ENCODE data around the gene MAP4K4.
A peak's percentile ranks its signal among the peaks of the same experiment; 100 is the strongest.
"Not testable (repeated sequence)": the region's sequence is repeated elsewhere in the genome, so short reads cannot be mapped to it uniquely, and the experiment has no call there.

The MAP4K4 gene

GRCh38 chr2:101743288-101743687, 45.8 kb downstream of the MAP4K4 start:
- DNase-seq (ENCODE audit: low read depth), result no peak

GRCh38 chr2:101744832-101745231, 47.3 kb downstream of the MAP4K4 start:
- DNase-seq (ENCODE audit: low read depth), result no peak

- DNase-seq (ENCODE audit: low read depth), result no peak
Measured at GRCh38 chr2:101745711-101746694, 48.5 kb downstream of the MAP4K4 start.

GRCh38 chr2:101748000-101748399, 50.5 kb downstream of the MAP4K4 start:
- no peak for DNase-seq (ENCODE audit: low read depth)

DNA sequence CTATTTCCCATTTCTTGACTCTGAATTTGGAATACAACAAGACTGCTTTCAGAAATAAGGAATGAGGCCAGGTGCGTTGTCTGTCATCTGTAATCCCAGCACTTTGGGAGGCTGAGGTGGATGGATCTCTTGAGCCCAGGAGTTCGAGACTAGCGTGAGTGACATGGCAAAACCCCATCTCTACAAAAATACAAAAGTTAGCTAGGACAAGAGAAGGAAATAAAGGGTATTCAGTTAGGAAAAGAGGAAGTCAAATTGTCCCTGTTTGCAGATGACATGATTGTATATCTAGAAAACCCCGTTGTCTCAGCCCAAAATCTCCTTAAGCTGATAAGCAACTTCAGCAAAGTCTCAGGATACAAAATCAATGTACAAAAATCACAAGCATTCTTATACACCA, 51.0 kb downstream of the MAP4K4 start:
- not testable (repeated sequence) for DNase-seq (ENCODE audit: low read depth)

GRCh38 chr2:101750688-101751087, 53.2 kb downstream of the MAP4K4 start:
- DNase-seq (ENCODE audit: low read depth), result no peak

GRCh38 chr2:101751276-101751815, 53.8 kb downstream of the MAP4K4 start:
- no peak for DNase-seq (ENCODE audit: low read depth)

- DNase-seq (ENCODE audit: low read depth), result no peak
Measured at GRCh38 chr2:101751875-101752619, 54.5 kb downstream of the MAP4K4 start.

DNA sequence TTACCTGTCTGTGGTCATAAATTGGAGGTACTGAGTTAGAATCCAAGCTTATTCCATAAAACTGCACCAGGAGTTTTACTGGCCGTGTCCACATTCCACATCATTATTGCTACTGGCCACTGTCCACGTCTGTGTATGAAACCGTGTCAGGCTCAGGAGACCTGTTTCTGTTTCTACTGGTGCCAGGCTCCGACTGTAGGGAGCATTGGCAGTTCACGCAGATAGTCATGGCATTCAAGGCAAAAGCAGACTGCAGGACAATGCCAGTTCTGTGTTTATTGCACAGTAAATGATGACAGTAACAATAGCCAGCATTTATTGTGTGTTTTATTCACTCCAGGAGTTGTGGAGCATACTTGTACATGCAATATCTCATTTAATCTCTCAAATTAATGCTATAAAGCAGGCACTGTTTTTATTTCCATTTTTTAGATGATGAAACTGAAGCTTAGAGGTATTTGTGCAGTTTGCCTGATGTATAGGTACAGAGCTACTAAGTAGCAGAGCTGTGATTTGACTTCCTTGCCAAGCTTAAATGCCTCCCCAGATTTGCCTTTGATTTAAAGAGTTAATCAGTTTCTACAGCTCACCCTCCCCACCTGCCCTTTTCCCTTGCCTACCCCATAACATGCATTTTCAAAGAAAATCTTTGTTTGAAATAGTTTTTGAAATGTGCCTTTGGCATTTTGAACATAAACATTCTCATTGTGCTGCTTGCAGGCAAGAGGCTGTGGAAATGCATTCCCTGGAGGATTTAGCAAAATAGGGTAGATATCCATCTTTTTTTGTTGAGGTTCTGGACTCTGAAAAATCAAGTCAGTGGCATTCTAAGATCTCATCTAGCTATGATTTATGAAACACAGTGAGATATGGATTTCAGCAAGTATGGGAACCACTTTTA, 55.5 kb downstream of the MAP4K4 start:
- peak; percentile 23 for DNase-seq (ENCODE audit: low read depth)

DNA sequence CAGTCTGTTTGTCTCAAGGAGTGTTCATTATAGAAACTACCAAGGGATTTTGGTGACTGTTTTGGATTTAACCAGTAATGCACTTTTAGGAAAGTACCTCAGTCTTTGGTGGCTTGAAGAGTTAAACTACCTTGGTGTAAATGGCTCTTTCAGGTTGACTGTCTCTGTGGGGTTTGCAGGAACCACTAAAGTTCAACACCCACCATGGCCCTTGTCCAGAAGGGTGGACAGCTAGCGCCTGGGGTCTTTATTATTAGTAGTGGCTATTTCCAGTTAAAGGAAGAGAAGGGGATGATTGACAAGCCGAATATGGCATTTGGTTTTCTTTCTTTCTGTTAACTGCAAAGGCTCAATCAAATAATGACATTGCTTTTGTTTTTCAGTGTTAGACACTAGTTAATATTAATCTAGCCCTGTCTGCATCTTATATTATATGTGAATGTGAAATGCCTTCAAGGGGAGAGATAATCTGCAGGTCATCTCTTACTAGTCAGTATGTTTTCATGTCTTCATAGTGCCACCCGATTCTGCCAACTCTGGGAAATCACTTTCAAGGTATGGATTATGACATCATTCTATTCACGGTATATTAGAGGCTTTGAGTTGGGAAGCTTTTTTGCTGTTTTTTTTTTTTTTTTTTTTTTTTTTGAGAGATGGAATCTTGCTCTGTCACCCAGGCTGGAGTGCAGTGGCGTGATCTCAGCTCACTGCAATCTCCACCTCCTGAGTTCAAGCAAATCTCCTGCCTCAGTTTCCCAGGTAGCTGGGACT, 56.4 kb downstream of the MAP4K4 start:
- DNase-seq (ENCODE audit: low read depth), result no peak

GRCh38 chr2:101754618-101755017, 57.1 kb downstream of the MAP4K4 start:
- no peak for DNase-seq (ENCODE audit: low read depth)

- DNase-seq (ENCODE audit: low read depth), result no peak
Measured at GRCh38 chr2:101756266-101756665, 58.8 kb downstream of the MAP4K4 start.

DNA sequence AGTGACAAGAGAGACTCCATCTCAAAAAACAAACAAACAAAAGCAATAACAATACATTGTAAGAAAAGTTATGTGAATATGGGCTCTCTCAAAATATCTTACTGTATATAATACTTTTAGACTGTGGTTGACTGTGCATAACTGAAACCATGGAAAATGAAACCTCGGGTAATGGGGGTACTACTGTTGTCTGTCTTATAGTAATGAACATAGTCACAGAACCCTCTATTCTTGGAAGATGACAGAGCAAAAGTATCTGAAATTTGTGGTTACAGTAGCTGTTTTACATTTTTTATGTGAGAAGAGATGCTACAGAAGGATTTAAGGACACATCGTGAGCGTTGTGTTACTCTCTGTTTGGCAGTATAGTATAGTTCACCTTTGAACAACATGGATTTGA, 60.5 kb downstream of the MAP4K4 start:
- DNase-seq (ENCODE audit: low read depth), result no peak

GRCh38 chr2:101759162-101759561, 61.7 kb downstream of the MAP4K4 start:
- DNase-seq (ENCODE audit: low read depth), result peak; percentile 76

DNA sequence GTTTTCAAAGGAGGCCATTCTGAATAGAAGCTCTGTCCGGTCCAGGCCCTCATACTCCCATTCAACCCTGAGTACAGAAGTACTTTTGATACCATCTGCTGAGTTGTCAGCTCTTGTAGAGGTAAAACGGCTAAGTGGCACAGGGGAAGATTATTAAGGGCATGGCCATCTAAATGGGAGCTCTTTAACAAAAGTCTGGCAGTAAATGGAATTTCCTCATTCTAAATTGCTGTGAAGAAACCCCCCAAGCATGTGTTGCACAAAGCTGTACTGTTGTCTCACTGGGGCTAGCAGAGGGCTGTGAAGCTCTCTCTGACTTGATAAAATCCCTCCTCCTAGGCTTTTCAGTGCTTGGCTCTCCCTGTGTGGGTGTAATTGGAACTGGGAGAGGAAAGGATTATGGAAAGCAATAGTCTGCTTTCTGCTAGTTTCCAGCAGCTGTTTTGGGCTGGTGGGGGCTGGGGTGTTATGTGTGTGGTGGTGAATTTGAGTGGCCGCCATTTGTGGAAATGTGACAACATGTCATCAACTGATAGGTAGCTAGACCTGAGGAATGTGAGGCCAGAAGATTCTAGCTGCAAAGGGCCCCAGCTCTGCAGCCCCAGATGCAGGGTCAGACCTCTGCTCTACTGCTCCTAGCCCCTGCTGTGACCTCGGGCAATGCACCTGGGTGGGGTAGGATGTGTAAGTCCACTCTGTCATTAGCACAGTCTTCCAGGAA, 65.1 kb downstream of the MAP4K4 start:
- DNase-seq (ENCODE audit: low read depth), result no peak

DNA sequence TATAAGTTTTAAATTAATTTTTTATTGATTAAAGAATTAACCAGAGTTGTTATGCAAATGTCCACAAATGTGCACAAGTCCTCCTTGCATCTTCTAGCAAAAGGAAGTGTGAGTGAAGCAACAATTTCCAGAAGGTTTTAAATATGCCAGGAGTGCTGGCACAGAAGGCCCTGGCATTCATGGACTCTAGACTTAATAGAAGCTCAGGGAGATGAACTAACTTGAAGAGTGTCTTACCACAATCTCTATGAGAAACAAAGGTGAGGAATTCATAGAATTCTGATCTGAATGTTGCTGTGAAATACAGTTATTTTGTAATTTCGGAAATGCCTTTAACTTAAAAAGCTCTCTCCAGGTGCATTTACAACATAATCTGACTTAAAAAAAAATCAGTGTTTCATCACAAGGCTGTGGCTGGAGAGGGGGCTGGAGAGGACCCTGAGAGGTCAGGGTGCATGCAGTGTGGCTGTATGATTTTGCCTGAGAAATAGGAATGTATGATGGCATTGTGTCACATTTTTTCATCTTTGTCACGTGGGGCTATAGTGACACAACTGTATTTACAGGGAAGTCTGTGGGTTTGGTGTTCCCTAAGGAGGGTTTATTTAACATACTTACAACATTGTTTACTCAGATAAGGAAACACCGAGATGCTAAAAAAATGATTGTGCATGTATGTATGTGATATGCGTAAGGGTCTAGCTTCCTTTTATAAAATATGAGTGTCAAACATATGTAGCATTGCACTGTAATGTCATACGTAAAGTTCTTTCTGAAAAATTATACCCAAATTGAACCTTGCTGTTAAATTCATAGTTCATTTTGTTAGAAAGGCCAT, 66.2 kb downstream of the MAP4K4 start:
- no peak for DNase-seq (ENCODE audit: low read depth)

DNA sequence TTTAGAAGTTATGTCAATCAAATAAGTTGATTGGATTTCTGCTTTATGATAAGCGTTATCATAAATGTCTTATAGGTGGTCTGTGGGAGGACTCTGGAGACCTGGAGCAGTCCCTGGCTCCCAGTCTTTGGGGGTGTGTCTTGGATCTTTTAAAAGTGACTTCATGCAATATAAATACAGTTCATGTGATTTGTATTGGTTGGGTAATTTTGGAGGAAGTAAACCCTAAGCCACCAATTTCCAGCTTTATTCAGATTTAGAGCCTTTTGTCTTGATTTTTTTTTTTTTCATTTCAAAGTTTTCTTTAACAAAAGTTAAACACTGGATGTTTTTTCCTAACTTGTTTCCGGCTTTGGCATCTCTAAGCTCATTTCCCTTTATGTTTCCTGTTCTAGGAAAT, 68.8 kb downstream of the MAP4K4 start:
- DNase-seq (ENCODE audit: low read depth), result no peak

DNA sequence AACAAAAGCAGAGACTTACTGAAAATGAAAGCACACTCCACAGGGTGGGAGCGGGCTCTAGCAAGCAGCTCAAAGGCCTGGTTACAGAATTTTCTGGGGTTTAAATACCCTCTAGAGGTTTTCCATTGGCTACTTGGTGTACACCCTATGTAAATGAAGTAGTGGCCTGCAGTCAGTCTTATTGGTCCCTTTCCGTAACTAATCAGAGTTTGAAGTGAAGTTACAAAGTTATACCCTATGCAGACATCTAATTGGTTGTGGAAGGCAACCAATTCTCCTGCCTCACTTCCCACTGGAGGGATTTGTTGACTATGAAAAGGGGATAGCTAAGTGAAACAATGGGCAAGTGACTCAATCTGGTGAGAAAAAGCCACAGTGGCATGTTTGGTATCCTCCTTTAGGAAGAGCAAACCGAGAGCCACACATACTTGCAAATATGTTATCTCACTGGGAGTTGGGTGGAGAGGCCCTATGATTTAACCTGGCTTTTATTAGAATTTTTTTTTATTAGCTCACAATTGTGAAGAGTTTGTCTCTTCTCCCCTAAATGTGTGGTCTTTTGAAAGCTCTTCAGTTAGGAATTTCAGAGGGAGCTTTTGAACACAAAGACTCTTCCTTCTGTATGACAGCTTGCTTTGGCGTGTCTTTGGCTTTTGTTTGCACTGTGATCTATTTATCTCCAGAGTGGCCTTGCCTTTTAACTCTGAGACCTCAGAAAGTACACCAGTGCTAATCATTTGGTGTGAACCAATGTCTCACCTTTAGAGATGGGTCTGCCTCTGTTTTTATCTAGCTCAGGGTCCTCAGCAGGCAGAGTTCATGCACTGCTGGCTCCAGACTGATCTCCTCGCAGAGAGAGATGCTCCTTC, 69.6 kb downstream of the MAP4K4 start:
- peak; percentile 46 for DNase-seq (ENCODE audit: low read depth)

Measured in fibroblast of the conjunctiva (primary cell).